Measurements from ENCODE around the gene LCK. TPM values are rescaled to one million over a fixed set of nuclear protein-coding genes. Genes with fewer than 3 reads are reported as not detected.

LCK gene
- total and polyA plus RNA-seq, 2 of the 8 experiments (the other 6 are each of a cell fraction or from before 2014, with no cell fraction given), result 75.3 to 122 TPM

DNA sequence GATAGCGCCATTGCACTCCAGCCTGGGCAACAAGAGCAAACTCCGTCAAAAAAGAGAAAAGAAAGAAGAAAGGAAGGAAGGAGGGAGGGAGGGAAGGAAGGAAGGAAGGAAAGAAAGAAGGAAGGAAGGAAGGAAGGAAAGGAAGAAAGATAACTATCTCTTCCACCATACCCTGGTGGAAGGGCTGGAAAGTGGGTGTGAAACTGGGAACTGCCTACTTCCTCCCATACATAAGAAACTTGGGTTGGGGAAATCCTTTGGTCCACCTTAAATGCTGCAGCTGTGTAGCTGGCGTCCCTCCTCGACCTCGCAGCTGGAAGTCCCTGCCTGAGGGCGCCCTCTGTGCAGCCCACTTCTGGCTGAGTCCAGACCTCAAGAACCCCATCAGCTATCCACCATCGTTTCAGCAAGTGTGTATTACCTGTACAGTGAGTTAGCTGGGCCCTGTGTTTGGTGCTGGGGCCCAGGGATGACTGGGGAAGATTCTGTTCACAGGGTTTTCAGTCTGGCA, 8.7 kb upstream of the LCK start:
- DNase-seq (ENCODE audit: low read depth in 1 of 2, low spot score in 2 of 2) (no peak), FAIRE-seq (no peak)
- H2BK20ac ChIP-seq (ENCODE audit: low read length), result no peak overlapping the region
- peak overlapping the region in 1 of 4 experiments; percentile 30; a peak in 1 of 8 replicates for H3K4me3 ChIP-seq (ENCODE audit: extremely low read depth in 1 of 4, insufficient read depth in 2 of 4, low read depth in 3 of 4, low read length in 4 of 4)
- ChIA-PET CTCF (ENCODE audit: partially characterized antibody) (interaction anchor here (1.1 to 7.3 kb wide), 6 partner anchors 9 to 74 kb away, joined by 4 to 70 read pairs (median 6); partner anchors contain the start of gene LCK), POLR2A (ENCODE audit: partially characterized antibody) (interaction anchor here (0.9 to 9.1 kb wide), 11 partner anchors 8 to 93 kb away, joined by 3 to 73 read pairs (median 4); partner anchors contain the start of genes HDAC1, LCK and MARCKSL1)
- H2BK15ac ChIP-seq (ENCODE audit: low read length), result no peak overlapping the region
- no peak overlapping the region for H4K5ac ChIP-seq (ENCODE audit: insufficient read length, low read depth, low read length)
- no peak overlapping the region for H2BK12ac ChIP-seq (ENCODE audit: low read depth, low read length)
- H2AFZ ChIP-seq (ENCODE audit: low read length), result no peak overlapping the region
- H3K9ac ChIP-seq (replicated peaks in 1 of 4; ENCODE audit: extremely low read depth in 1 of 4, low read depth in 3 of 4, low read length in 3 of 4), result no peak overlapping the region
- no peak overlapping the region for H2BK120ac ChIP-seq (replicated peaks; ENCODE audit: low read depth, low read length)
- no peak overlapping the region for H3K27ac ChIP-seq (ENCODE audit: low read depth, low read length)
- H3K79me1 ChIP-seq (ENCODE audit: low read depth, low read length), result no peaks in the 10 kb centered on the region
- H3K79me2 ChIP-seq (ENCODE audit: control insufficient read depth in 1 of 2, insufficient read depth in 2 of 2, low read length in 2 of 2), result no peaks in the 10 kb centered on the region
- peak overlapping the region; percentile 50 to 84 for H3K4me2 ChIP-seq (ENCODE audit: insufficient read depth in 1 of 2, low read depth in 2 of 2, low read length in 2 of 2)
- no peak overlapping the region for H3K4ac ChIP-seq (replicated peaks; ENCODE audit: insufficient read length, low read depth, low read length)
- H4K20me1 ChIP-seq (replicated peaks in 1 of 2; ENCODE audit: control insufficient read depth in 1 of 2, insufficient read depth in 2 of 2, low read length in 2 of 2), result no peaks in the 10 kb centered on the region
- H4K8ac ChIP-seq (ENCODE audit: extremely low read depth, insufficient read depth, low read length), result no peak overlapping the region
- TF ChIP-seq SIN3A (conservative IDR thresholded peaks at IDR 0.05 in 1 of 2, IDR thresholded peaks at IDR 0.05 in 1 of 2; ENCODE audit: low read depth in 1 of 2, low read length in 2 of 2), result no peak
- TF ChIP-seq SP4 (IDR thresholded peaks at IDR 0.05; ENCODE audit: low read length), result no peak
- no peak for TF ChIP-seq RBBP5 (IDR thresholded peaks at IDR 0.05; ENCODE audit: borderline replicate concordance, low read depth, low read length)
- TF ChIP-seq TEAD4 (IDR thresholded peaks at IDR 0.05; ENCODE audit: low read depth, low read length), result no peak
- TF ChIP-seq TAF1 (IDR thresholded peaks at IDR 0.05; ENCODE audit: low read depth, low read length), result no peak
- no peak for TF ChIP-seq TCF12 (IDR thresholded peaks at IDR 0.05; ENCODE audit: low read depth, low read length)
- peak overlapping the region; percentile 78 for H3K18ac ChIP-seq (ENCODE audit: extremely low read depth, low read length)
- H3K14ac ChIP-seq (ENCODE audit: insufficient read length), result no peak overlapping the region
- H3K23me2 ChIP-seq (ENCODE audit: low read depth, low read length), result peaks cover 16% of the 10 kb centered on the region
- H3K9me3 ChIP-seq (ENCODE audit: insufficient read depth in 2 of 2, low read depth in 1 of 2, low read length in 1 of 2), result no peaks in the 10 kb centered on the region
- no peak overlapping the region for H3K56ac ChIP-seq (replicated peaks; ENCODE audit: insufficient read length, low read depth, low read length)
- H3K23ac ChIP-seq (ENCODE audit: insufficient read length), result no peak overlapping the region
- 0 out of 2 replicates have a peak overlapping the region, but pooled peaks have one; percentile 56 for H2AK5ac ChIP-seq (ENCODE audit: low read depth, low read length)
- H3K27me3 ChIP-seq (replicated peaks in 1 of 4; ENCODE audit: control insufficient read depth in 3 of 4, extremely low read depth in 1 of 4, insufficient read depth in 3 of 4, low read length in 3 of 4), result no peaks in the 10 kb centered on the region; a peak in 1 of 7 replicates
- H4K91ac ChIP-seq (replicated peaks; ENCODE audit: insufficient read length, low read length), result peak overlapping the region; percentile 62
- H2BK5ac ChIP-seq (ENCODE audit: low read depth, low read length), result no peak overlapping the region
- 62% methylated on average over 6 of the region's 7 CpGs; no CpG with 5 or more reads in 1 of the 2 experiments for WGBS, 2 experiments (ENCODE audit: extremely low coverage in 1 of 2, insufficient coverage in 1 of 2, insufficient read length in 1 of 2, insufficient replicate concordance in 2 of 2, low coverage in 1 of 2, low lambda C conversion rate in 2 of 2, missing lambda C conversion rate in 1 of 2)
- H3K4me1 ChIP-seq (replicated peaks in 1 of 4; ENCODE audit: control insufficient read depth in 3 of 4, insufficient read depth in 4 of 4, low read length in 3 of 4), result peaks cover 0 to 7% (median 3%) of the 10 kb centered on the region in 4 experiments; a peak in 3 of 7 replicates
- no peaks in the 10 kb centered on the region for H3K36me3 ChIP-seq (ENCODE audit: control insufficient read depth in 2 of 4, insufficient read depth in 4 of 4, low read length in 3 of 4)
